HG02943 (cell line): Measurements from ENCODE around the gene TTLL10.

Experiments used
- ATAC-seq: cut with Tn5 transposase; IDR thresholded peaks from one replicate; pipeline ENCODE4 v1.9.1; 2021; ENCODE audit warnings: mild to moderate bottlenecking, low read depth, moderate library complexity; ENCODE audit not compliant: unreplicated experiment

The TTLL10 gene

DNA sequence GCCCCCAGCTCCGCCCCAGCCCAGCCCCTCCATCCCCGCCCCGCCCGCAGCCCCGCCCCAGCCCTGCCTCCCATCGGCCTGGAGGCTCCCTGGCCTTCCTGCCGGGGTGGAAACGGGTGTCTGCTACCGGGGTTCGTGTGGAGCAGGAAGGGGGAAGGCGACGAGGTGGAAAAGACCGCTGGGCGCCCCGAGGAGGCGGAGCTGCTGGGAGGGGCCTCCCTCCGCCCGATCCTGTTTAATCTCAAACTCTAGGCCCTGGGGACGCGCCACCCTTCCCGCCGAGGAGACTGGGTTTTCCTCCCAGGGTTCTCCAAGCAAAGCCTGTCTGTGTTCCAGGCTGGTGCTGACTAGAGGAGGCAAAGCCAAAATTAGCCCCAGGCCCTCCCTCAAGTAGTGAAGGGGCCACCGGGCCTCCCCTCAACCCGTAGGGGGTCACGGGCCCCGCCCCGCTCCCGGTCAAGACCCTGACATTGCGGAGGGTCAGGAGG is 16.2 kb upstream of the TTLL10 start:
- peak; percentile 59 for ATAC-seq

- ATAC-seq, result peak; percentile 22
Measured at GRCh38 chr1:1157914-1158710, 15.6 kb upstream of the TTLL10 start.

DNA sequence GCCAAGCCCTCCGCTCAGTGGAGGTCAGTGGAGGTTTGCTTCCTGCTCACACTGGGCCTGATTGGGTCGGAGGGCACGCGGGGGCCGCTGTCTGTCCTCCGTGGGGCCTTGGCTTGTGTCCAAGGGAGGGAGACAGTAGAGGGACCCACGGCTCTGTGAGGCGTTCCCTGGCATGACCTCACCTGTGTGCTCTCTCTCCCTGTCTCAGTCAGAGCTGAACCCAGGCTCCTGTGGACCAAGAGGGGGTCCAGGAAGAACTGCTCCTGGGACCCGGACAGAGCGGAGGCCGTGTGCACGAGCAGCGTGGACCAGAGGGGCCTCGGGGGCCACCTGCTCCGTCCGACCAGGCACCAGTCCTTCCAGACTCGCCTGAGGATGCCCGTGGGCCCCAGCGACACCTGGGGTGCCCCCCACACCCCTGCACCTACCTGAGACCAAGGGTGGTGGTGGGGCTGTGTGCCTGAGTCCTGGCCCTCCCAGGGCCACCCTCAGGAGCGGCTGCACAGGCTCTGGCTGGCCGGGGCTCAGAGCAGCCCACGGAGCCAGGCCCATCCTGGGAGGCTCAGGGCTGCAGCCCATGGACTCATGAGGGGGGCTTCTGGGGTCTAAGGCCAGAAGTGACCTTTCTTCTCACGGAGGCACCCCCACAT is 13.3 kb upstream of the TTLL10 start:
- no peak for ATAC-seq

DNA sequence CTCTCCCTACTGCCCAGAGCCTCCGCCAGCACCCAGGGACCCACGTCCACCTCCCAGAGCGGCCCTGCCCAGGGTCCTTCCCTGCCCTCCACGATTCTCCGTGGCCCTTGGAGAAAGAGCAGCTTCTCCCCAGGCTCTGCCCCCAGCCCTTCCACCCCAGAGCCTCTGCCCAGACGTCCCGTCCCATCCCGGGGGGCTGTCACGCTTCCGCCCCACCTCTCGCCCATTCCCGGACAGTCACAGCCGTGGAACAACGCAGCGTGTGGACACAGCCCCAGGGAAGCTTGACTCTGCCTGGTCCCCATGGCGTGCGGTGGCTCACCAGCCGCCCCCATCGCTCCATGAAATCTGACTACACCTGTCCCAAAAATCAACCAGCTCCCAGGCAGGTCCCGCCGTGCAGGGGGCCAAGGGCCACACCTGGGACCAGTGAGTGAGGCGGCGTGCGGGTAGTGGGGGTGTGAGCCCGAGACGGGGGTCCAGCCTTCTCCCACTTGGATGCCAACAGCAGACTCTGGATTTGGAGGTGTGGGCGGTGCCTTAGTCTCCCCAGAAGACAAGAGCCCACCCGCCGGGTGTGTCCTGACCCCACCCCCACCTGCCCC is 12.5 kb upstream of the TTLL10 start:
- no peak for ATAC-seq

DNA sequence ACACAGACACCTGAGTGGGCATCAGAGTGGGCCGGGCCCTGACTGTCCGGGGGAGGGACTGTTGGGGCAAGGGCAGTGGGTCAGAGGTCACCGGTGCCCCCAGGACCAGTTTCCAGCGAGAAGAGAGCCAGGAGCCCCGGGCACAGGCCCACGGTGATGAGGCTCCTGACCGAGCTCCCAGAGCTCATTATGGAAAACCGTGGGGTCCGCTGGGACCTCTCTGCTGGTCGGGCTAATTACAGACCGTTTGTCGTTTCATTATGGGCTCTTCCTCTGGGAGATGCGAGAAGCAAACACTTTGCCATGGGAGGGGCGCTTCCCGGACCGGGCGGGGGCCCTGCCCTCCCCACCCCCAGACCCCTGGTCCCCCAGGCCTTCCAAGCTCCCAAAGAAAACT is 12.0 kb upstream of the TTLL10 start:
- no peak for ATAC-seq

- ATAC-seq, result no peak
Measured at GRCh38 chr1:1162597-1163537, 10.8 kb upstream of the TTLL10 start.

GRCh38 chr1:1163538-1164070 is 10.1 kb upstream of the TTLL10 start:
- no peak for ATAC-seq

DNA sequence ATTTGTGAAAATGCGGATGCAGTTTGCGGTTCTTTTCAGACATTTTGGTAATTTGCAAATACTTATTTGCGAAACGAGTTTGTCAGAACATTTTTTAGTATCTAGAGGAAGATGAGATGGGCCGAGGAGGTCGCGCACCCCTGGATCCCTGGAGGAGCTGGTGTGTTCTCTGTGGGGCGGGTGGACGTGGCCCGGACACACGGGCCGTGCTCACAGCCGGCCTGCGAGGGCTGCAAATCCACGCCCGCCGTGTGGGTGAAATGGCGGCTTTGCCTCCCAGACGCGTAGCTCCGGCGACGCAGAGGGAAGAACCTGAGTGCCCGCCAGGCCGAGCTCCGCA is 9.3 kb upstream of the TTLL10 start:
- ATAC-seq, result no peak

DNA sequence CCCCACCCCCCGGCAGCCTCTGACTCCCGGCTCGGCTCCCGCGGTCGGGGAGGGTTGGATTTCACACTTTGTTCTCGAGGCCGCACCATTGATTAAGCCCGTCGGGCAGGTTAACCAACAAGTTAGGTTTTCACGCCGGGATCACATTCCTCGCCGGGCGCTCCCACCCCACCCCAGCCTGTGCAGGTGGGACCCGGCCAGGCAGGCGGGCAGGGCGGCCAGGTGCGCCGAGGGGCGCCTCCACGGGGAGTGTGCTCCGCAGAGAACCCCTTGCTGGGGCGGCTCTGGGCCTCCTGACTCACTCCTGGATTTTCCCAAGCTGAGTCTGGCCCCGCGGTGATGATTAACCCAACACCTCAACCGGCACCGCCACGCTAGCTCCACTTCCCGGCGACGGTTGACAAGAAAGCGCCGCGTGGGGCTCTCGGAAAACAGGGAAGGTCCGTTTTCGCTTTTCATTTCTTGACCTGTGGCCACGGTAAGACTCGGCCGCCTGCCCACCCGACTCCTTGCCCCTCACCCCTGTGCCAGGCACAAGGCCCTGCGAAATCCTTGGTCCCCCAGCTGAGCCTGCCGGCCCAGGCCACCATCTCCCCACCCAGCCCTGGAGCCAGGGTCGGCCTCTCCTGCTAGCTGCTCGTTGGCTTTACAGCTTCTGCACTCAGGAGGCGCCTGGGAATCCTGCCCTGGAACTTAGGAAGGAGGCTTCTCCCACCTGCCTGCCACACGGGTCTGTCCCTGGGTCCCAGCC is 8.8 kb upstream of the TTLL10 start:
- ATAC-seq, result no peak

DNA sequence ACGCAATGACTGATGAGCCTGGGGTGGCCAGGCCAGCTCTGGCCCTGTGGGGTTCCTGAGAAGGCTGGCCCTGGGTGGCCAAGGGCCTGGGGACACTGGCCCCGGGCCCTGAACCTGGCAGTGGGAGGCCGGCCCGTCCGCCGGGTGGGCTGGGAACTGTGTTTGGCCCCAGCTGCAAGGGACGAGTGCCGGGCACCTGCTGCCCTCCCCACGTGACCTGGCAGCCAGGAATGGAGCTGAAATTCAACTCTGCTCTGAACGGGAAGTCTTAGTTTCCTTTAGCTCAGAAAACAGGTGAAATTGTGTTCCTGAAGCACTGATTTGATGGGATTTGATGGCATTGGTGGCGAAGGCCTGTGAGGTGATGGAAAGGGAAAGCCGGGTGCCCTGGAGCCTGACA is 8.2 kb upstream of the TTLL10 start:
- ATAC-seq, result no peak

DNA sequence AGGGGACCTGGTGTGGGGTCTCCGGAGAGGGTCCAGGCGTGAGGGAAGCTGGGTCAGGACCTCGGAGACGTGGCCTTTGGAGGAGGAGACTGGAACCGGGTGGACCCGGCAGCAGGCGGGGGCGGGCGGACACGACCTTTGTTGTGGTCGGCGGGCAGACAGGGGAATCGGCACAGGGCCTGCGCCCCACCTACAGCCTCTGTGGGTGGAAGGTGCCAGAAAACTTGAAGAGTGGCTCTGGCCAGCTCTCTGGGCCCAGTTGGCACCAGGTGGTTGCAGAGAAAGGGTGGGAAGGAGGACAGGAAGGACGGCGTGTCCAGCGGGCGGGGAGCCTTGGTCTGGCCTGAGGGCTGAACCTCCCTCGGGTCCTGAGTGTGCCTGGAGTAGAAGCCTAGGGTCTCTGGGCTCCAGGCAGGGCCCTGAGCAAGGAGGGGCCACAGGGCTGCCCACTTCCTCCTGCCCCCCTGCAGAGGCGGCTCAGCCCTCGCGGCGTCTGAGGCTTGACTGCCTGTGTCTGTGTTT is 7.7 kb upstream of the TTLL10 start:
- no peak for ATAC-seq

DNA sequence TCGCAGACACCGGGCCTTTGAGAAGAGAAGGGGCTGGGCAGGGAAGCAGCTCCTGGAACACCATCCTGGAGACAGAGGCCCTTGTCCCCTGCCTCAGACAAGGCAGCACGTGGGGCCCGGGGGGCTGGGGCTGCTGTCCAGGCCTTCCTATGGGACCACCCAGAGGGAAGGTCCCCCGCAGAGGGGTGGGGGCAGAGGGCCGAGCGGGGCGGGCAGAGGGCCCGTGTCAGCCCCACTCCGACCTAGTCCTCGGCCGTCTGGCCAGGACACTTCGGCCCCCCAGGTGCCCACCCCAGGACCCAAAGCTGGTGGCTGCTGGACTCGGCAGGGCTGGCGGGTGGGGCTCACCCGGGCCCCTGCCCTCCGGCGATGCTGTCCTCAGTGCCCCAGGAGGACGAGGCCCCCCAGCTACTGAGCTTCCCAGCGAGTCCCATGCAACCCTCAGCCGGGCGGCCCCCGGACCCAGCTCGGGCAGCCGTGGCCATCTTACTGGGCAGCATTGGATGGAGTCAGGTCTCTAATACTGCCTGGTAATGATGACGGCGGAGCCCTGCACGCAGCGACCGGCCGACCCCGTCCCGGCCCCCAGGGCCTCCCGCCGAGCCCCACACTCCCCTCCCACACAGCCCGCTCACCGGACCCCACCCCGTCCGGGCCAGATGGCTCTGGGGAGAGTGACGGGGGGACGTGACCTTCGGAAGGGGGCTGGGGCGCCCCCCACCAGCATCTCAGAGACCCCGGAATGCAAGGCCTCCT is 6.9 kb upstream of the TTLL10 start:
- ATAC-seq, result no peak

- no peak for ATAC-seq
Measured at GRCh38 chr1:1167398-1167821, 6.3 kb upstream of the TTLL10 start.

DNA sequence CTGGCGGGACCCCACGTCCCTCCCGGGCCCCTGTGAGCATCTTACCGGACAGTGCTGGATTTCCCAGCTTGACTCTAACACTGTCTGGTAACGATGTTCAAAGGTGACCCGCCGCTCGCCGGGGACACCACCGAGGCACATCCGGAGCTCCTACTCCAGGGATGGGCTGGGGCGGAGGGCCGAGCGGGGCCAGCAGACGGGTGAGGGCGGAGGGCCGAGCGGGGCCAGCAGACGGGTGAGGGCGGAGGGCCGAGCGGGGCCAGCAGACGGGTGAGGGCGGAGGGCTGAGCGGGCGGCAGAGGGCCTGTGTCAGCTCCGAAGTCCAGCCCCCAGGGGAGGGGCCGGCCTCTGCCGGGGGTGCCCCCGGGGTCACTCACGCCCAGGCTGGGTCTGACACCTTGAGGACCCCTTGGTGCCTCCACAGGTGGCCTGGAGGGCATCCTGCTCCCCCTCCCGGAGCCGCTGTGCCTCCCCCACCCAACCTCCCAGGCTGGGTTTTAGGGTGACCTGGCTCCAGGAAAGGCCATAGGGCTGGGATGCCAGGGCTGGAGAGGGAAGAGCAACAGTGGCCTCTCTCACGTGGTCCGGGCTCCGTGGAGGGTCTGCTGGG is 5.7 kb upstream of the TTLL10 start:
- ATAC-seq, result no peak

GRCh38 chr1:1168451-1169411 is 4.9 kb upstream of the TTLL10 start:
- ATAC-seq, result no peak

GRCh38 chr1:1169429-1170214 is 4.1 kb upstream of the TTLL10 start:
- ATAC-seq, result no peak
